Activated CD8-positive, alpha-beta memory T cell treated with anti-CD3 and anti-CD28 coated beads, Interleukin-2, amount 50 U/mL, for 1 hour (primary cell): ENCODE data around the gene DIP2A.

ENCODE experiments used
- DNase-seq: peaks from one replicate; pipeline ENCODE4 v3.0.0-alpha.2; 2020; ENCODE audit errors: extremely low read depth

DIP2A gene

DNA sequence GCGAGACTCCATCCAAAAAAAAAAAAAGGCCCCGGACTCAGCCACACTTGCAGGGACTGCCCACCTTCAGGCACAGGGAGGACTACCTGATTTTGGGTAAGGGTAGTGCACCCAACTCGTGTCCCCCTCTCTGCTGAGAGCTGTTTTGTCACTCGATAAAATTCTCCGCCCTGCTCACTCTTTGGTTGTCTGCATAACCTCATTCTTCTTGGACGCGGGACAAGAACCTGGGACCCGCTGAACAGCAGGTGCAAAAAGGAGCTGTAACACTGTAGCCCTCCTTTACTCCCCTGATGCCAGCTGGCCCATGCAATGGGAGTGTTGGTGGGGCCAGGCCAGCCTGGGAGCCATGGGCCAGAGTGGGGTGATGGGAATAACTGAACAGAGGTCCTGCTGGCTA, 135.6 kb downstream of the DIP2A start:
- no peak for DNase-seq

DNA sequence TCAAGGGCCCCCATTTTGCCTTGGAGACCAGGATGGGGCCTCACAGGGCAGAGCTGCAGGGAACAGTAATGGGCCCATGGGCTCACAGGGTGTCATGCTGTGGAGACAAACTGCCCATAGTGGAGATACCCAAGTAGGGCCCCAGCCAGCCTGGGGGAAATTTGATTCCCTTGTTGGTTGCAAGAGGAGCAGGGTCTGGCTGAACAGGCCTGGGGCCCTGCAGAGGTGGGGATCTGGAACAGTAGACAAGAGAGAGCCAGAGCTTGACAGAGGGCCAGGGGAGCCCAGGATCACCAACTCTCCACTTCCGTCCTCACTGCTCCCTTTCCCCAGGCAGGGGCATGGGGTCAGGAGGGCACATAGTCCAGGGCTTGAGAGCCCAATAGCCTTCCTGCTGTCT, 137.5 kb downstream of the DIP2A start:
- no peak for DNase-seq

DNA sequence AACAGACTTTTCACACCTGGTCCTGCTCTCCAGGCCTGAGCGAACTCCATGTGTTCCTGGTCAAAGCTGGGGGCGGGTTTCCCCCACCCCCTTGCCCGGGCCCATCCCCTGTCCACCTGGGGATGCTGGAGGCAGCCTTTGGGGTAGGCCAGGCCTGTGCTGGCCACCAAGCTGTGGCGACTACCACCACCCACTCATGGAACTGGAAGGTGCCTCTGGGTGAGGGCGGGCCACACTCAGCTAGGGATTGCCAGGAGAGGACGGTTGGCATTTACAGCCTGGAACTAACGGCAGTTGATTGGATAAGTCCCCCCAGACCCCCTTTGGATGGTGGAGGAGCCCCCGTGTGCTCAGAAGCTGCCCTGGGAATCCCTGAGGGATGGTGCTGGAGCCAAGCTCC, 138.3 kb downstream of the DIP2A start:
- DNase-seq = no peak

DNA sequence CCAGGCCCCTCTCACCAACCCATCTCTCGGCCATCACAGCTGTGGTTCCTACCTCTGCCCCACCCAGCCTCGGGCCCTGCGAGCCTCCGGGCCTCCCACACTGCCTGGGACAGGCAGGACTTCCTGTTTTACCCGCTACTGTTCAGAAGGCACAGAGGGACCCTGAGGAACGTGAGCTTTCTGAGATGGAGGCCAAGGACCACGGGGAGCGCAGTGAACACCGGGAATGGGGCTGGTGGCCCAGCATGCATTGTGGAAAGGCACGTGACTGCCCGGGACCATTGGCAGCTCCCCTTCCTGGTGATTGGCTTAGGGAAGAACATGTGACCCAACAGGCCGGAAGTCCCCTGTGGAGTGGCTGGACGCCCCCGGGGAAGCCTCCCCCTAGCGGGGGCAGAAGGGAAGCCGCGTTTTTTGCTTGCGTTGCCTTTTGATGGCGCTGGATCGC, 139.2 kb downstream of the DIP2A start:
- DNase-seq = no peak

DNA sequence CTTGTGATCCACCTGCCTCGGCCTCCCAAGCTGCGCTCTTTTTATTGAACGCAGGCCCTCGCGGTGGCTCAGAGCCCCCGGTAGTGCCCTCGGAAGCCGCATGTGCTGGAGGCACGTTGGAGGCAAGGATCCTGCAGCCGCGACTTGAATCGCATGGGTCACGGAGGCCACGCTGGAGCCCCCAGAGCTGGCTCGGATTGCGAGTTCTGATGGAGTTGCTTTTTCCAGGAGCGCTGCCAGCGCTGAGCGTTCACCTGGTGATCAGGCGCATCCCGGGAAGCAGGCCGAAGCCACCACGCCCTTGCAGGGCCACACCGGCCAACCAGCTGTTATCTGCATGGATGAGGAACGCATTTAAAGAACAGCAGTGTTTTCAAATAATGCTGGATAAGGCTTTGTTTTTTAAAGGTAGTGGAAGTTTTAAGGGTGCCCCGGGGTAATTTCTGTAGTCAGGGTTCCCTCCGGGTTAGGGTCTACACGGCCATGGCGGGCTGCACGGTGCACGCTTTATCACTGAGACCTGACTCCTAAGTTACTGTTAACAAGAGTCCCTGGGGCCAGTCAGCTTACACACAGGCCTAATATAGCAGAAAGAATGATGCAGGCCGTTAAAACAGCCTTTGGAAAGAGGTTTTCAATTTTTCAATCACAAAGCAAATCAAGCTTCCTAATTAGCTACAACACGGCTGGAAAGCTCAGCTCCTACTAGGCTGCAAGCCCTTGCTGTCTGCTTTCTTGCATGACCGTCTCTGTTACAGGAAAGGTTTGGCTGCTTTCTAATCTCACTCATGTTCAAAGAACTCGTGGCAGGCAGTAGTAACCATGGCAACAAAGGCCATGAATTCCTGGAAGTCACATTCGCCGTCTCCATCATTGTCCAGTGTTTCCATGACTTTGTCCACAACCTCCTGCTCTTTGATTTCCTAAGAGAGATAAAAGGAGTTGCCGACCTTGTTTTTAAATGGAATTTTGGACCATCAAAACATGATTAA, 140.2 kb downstream of the DIP2A start:
- no peak for DNase-seq

DNA sequence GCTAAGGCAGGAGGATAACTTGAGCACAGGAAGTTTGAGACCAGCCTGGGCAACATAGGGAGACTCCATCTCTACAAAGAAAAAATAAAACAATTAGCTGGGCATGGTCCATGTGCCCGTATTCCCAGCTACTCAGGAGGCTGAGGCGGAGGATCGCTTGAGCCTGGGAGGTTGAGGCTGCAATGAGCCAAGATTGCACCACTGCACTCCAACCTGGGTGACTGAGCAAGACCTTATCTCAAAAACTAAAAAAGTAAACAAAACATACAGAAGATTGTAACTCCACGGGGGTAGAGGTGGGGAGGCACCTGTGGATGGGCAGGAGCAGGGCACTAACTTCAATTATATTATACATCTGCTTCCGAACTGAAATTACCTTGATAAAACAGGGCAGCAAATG, 141.6 kb downstream of the DIP2A start:
- no peak for DNase-seq

DNA sequence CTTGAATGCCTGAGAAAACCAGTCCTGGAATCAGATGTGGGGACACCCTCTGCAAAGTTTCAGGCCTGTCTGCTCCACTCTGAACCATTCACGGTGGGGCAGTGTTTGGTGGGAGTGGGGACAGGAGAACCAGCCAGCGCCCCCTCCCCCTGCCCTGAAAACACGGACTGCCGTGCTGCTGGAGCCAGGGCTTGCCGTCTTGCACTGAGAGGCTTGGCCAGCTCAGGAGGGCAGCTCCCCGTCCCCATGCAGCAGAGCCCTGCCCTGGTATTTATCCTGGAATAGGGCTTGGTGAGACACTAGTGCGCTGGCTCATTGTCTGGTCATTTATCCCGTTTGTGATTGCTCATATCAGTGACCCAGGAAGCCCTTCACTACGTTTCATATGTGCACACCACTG, 142.3 kb downstream of the DIP2A start:
- no peak for DNase-seq

DNA sequence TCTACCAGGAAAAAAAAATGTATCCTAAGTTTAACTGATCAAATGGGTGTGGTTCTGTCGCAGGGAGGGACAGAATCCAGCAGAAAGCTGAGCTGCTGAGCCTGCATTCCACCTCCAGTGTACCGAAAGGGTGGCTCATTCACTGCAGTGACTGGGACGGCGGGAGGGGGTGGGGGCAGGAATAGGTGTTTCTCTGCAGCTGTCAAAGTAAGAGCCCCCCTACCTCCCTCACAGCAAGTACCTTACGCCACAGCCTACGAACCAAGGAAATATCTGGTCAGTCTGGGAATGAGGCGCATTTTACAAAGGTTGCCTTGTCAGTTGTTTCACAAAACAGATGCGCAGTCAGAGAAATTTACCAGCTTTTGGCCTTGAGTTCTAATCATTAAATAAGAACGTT, 144.5 kb downstream of the DIP2A start:
- DNase-seq = no peak

DNA sequence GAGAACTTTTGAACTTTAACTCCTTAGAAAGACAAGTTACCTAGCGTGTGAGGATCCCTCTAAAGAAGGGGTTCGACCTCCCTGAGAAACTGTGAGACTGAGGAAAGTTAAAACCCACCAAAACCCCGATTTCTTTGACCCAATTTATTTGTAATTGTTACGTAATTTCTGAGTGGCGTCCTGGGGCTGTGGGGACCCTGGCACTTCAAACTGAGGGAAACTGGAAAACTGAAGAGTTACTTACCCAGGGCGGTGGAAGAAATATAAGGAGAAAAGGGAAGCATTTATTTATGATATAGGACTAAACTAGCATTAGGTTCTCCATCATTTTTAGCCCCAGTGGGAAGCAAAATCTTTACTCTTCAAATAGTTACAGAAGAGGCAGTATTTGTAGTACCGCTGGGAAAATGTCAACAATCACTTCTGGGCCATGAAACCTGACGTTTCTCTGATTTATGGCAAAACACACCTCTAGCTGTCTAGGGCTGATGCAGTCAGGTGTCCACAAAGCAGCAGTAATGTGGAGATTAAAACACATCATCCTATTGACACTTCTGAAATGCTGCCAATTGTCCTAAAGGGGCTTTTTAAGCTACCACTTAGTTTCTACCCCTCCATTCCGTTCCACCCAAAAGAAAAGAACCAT, 145.8 kb downstream of the DIP2A start:
- no peak for DNase-seq

DNA sequence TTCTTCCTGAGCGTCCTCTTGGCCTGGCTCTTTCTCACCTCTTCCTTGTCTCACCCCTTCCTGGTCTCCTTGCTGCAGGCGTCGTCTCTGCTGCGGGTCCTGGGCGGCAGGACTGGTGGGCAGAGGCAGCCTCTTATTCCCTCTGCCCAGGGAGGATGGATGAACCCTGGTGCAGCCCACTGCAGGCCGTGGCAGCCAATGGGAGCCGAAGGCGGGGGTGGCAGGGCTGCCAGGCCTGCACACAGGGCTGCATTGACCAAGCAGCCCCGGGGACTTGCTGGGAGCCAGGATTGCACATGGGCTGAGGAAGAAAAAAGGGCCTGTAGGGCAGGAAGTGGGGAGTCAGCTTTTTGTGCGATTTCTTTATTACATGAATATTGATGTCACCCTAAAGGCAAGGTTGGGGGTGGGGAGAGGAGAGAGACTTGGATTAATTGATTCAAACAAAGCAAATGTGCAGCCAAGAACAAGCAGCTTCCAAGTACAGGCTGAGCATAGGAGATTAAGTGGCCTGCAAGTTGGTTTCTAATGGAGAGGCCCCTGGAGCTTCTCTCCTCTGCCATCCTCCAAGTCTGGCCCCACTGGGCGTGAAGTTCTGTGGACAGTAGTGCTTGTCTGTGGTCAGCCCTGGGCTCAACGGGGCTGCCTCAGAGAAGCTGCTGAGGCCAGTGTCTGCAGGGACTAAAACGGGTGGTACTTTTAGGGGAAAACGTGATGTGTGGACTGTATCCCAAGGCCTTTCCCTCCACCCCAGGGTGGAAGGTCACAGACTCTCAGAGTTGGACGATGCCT, 146.5 kb downstream of the DIP2A start, which contains the start of gene S100B:
Gene S100B (minus strand): TSS at position 108 of the 792 bp plus-strand sequence. CDS start 2,667 bp downstream, outside the sequence.
- no peak for DNase-seq

DNA sequence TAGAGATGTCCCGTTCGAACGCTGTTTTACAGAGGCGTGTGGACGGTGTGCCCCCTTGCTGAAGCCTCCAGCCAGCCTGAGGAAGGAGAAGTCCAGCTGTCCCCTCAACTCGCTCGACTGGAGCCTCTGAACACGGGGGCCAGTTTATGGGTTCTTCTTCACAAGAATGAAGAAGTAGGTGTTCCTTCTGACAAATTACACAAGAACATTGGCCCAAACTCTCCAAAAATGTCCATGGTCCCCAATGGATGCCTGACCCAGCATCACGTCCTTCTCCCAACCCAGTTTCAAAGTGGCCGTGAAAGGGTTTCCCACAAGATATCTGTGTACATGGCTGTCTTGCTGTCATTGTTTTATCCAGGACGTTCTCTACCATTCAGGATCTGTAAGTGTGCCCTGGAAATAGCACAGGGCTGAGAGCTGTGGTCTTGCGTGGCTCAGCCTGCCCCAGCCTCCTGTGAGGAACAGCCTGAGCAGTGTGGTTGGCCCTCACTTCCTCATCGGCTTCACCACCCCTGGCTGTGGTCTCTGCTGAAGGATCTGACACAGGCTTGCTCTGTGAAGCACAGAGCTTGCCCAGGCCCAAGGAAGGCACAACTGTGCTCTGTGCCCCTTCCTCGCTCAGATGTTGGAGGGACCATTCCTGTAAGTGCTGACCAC, 147.2 kb downstream of the DIP2A start:
- DNase-seq = no peak

DNA sequence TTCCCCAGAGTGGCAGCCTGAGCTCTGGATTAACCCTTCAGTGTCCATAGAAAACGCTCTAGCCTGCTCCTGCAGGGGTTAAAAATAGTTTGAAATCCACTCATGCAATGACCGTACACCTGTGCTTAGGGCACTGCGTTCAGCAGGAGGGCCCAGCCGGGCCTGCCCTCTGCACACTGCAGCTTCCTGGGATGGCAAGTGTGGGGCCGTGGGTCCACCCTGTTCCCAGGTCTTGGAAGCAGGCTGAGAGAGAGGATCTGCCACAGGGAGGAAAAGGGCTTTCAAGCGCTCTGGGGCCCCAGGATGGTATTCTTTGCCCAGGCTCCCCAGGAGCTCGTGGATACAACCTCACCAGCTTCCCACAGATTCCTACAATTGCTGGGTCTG, 147.7 kb downstream of the DIP2A start:
- no peak for DNase-seq

DNA sequence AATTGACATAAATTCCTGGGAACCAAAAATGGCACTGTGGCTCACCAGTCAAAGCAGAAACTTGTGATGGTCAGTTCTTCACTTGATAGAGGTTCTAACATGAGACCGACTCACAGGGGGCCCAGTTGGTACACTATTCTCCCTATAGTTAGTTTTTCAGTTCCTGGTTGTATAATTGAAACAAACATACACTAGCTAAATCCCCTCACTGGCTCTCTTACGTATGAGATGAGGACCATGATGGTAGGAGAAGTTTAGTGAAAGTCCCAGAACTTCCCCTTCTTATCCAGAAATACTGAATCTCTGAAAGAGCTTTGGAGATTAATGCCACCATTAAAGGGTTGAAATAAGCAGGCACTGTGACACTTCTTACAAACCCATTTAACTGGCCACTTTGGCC, 148.9 kb downstream of the DIP2A start:
- DNase-seq = no peak

DNA sequence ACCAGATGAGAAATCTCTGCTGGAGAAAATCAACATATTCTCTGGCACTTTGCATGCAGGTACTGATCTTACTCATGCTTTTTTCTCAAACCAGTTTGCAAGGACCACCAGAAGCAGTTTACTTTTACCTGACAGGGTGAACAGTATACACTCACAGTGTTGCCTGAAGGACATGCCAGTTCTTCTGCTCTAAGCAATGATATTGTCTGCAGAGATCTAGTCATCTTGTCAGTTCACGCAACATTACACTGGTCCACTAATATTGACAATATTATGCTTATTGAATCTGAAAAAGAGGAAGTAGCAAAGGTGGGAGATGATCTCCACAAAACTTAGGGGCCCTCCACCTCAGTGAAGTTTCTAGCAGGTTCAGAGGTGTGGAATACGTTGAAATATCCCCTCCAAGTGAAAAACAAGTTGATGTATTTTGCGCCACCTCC, 150.0 kb downstream of the DIP2A start:
- DNase-seq = no peak

DNA sequence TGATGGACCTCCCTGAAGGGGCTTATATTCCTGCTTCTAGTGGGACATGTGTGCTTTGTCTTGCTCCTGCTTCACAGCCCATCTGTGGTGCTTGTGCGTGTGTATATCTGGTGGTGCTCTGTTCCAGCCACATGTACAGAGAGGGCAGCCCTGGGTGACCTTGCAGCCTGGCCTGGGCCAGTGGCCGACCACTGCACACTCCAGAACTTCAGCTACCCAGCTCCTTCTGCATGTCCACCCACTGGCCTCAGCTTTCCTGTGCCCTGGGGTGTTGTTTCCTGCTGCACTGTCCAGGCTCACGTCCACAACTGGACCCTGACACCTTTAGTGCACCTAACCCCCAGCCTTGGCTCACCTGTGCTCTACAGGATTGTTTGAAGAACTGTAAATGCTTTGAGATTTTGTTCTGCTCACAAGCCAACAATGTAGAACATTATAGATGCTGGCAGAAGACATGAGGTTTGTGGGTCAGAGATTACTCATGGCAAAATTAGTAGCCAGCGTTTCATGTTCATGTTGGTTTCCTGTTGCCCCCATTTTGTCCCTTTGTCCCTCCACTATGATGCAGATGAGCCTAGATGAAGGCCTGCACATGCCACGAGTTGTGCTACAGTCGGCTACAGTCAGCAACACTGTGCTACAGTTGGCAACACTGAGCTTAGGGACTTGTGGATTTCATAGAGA, 151.5 kb downstream of the DIP2A start:
- DNase-seq = no peak

DNA sequence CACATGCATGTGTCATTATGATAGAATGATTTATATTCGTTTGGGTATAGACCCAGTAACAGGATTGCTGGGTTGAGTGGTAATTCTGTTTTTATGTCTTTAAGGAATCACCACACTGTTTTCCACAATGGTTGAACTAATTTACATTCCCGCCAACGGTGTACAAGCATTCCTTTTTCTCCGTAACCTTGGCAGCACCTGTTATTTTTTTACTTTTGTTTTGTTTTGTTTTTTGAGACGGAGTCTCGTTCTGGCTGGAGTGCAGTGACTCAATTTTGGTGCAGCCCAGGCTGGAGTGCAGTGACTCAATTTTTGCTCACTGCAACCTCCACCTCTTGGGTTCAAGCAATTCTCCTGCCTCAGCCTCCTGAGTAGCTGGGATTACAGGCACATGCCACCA, 154.7 kb downstream of the DIP2A start:
- no peak for DNase-seq

DNA sequence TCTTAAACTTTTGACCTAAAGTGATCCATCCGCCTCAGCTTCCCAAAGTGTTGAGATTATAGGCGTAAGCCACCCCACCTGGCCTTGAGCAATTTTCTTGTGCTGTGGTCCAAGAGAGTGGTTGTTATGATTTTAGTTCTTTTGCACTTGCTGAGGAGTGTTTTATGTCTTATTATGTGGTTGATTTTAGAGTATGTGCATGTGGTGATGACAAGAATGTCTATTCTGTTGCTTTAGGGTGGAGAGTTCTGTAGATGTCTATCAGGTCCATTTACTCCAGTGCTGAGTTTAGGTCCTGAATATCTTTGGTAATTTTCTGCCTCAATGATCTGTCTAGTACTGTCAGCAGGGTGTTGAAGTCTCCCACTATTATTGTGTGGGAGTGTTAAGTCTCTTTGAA, 157.4 kb downstream of the DIP2A start:
- DNase-seq = no peak

DNA sequence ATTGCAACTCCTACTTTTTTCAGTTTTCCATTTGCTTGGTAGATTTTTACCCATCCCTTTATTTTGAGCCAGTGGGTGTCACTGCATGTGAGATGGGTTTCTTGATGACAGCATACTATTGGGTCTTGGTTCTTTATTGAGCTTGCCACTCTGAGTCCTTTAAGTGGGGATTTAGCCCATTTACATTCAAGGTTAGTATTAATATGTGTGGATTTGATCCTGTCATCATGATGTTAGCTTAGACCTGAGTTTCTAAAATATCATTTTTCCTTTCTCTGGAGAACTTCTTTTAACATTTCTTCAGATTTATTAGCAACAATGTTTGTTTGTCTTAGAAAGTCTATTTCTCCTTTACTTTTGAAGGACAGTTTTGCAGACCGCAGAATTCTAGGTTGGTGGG, 158.0 kb downstream of the DIP2A start:
- no peak for DNase-seq

DNA sequence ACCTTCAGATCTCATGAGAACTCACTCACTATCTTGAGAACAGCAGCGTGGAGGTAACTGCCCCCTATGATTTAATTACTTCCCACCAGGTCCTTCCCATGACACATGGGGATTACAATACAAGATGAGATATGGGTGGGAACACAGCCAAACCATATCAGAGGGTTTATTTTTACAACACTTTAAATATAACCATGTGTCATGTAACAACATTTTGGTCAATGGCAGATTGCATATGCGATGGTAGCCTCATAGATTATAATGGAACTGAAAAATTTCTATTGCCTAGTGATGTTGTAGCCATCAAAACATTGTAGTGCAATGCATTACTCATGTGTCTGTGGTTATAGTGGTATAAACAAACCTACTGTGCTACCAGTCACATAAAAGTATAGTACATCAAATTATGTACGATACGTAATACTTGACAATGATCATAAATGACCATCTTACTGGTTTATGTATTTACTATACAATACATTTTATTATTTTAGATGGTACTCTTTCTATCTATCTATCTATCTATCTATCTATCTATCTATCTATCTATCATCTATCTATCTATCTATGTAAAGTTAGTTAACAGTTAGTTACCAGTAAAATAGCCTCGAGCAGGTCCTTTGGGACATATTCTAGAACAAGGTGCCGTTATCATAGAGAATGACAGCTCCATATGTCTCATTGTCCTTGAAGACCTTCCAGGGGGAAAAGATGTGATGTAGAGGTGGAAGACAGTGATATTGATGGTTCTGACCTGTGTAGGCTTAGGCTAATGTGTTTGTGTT, 158.8 kb downstream of the DIP2A start:
- DNase-seq = no peak

DNA sequence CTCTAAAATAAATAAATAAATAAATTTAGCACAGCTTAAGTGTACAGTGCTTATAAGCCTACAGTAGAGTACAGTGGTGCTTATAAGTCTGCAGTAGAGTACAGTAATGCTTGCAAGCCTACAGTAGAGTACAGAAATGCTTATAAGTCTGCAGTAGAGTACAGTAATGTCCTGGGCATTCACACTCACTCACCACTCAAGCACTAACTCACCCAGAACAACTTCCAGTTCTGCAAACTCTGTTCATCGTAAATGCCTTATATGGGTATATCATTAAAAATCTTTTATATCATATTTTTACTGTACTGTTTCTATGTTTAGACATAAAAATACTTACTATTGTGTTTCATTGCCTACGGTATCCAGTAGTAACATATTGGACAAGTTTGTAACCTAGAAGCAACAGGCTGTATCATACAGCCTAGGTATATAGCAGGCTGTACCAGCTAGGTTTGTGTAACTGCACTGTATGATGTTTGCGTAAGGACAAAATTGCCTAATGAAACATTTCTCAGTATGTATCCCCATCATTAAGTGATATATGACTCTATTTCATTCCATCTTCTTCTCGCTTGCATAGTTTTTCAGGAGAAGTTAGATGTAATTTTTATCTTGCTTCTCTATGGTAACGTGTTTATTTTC, 160.2 kb downstream of the DIP2A start:
- no peak for DNase-seq
